HG03575 (cell line): ENCODE measurements around the gene FBXL17.

Experiments used
- ATAC-seq: cut with Tn5 transposase; IDR thresholded peaks from one replicate; pipeline ENCODE4 v1.9.1; 2021; ENCODE audit not compliant: unreplicated experiment, insufficient number of reproducible peaks, low FRiP score; ENCODE audit errors: extremely low read depth

The FBXL17 gene

DNA sequence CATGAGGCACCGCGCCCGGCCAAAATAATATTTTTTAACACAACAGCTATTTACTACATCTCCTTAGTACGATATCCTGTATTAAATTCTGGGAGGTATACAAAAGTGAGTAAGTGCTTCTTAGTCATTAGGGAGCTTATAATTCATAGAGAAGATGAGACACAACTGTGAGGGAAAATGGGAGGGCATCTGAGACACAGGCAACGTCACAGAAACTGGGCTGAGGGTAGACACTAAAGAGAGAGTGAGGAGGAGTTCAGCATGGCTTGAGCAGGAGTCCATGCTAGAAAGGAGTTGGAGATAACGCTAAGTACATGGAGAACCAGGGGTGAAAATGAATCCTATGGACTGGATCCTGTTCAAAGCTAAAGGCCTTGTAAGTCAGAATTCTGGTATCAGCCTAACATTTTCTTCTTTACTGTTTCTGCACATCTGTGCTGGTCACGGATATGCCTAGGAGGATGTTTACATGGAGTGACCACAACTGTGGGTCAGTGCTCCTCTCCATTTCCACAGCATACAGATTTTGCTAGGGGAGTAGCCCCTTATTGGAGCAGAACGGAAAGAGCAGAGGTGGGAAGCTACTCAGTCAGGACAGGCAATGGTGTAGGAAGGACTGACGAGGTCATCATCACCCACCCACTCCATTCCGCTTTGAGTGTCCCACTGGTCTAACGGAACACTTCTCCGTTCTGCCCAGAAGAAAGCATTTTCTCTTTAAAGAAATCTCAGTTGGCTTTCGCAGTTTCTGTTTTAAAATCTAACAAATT lies 400.8 kb downstream of the FBXL17 start:
- no peak for ATAC-seq

DNA sequence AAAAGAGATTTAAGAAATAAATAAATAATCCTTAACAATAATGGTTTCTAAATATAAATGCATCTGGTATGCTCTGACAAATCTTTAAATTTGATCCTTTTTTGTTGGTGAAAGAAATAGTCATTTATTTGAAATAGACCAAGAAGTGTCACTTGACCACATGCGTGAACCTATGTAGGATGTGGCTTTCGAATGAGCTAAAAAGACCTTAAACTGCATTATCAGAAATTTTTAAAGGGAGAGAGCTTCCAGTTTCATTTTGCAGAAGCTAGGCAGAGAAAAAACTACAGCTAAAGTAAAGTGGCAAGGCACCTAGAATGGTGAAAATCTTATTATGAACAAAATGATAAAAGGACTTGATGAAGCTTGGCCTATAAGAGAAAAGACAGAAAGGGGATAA lies 402.0 kb downstream of the FBXL17 start:
- no peak for ATAC-seq

DNA sequence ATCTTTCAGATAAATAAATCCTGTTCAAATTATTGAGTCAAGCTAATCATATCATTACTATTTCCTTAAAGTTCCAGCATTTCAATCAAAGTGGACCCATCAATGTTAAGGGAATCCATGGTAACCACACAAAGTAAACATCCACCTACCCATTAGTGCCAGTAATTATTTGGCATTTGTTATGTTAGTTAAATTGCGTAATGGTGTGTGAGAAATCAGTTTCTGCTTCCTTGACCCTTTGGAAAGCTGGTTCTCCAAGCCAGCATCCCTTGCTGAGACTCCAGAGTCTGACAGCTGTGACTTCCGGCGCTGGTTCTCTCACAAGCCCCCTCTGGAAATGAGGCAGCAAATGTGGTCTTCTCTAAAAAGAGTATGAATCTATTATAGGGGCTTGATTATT lies 402.6 kb downstream of the FBXL17 start:
- no peak for ATAC-seq

DNA sequence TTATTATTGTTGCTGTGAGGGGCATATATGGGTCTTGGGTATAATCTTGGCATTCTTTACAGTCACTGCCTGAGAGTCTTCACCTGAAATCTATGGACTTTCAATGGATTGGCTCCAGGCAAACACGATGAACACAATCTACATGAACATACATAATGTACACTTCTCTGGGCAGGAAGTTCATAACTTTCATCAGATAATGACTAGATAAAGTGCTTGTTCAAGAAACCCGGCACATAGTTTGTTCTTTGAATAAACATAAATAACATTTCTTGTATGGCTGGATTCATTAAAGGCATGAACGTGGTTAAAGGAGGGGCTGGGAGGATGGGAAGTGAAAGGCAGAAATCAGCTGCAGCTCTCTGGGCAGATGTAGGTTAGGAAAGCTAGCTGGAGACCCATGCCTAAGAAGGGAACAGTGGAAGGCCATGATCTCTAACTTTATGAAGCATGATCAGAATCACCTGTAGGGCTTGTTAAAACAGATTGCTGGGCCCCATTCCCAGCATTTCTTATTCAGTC lies 404.3 kb downstream of the FBXL17 start:
- no peak for ATAC-seq

DNA sequence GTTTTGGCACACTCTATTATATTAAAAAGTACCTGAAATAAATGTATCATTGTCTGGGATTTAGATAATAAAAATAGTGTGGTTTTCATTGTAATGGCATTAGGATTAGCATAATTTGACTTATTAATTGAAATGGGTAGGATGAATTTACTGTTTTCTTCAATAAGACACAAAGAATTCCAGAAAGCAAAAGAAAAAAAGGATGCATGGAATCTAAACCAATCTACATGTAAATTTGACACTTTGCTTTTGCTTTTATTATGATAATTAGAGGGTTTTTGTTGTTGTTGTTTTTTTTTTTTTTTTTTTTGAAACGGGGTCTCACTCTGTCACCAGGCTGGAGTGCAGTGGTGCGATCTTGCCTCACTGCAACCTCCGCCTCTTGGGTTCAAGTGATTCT lies 406.3 kb downstream of the FBXL17 start:
- no peak for ATAC-seq

DNA sequence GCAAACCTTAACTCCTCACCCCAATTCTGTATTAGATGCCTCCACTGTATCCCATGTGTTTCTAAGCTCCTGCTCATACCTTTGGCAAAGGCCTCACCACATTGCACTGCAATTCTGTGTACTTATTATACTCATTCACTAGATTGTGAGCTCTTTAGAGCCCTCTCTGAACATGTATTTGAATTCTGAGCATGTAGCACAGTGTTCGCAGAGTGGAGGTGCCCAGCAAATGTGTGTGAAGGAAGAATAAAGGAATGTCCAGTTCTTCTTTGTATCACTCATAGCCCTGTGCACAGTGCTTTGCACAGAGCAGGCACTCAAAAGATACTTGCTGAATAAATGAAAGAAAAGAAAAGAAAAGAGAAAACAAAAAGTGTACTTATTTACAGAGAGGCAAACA lies 410.1 kb downstream of the FBXL17 start:
- no peak for ATAC-seq

DNA sequence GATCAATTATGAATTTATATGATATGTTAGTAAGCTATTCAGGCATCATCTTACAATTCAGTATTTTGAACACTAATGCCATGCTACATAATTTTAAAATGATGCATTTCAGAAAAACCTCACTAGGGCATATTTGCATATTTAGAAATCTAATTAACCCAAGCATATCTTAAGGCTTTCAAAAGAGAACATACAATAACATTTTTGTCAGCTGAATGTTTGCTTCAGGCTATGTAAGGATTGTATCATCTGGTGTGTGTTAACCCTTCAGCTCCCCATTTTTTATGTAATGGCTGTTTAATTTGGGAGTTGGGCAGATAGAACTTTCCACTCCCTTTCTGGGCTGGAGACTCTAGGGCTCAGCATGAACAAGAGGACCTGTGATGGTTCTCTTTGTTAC lies 412.1 kb downstream of the FBXL17 start:
- ATAC-seq, result no peak

DNA sequence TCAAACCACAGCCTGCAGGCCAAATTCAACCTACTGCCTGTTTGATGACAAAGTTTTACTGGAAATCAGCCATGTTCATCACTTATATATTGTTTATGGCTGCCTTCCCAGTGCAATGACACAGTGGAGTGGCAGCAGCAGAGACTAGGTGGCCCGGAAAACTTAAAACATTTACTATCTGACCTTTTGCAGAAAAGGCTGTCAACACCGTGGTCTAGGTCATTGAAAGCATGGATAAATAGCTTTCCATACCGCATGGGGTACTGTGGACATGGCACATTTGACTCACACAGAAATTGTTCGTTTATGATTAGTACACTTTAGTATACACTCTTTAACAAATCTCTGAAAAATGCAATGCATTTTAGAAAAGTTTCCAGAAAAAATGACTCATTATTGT lies 412.9 kb downstream of the FBXL17 start:
- ATAC-seq, result no peak

DNA sequence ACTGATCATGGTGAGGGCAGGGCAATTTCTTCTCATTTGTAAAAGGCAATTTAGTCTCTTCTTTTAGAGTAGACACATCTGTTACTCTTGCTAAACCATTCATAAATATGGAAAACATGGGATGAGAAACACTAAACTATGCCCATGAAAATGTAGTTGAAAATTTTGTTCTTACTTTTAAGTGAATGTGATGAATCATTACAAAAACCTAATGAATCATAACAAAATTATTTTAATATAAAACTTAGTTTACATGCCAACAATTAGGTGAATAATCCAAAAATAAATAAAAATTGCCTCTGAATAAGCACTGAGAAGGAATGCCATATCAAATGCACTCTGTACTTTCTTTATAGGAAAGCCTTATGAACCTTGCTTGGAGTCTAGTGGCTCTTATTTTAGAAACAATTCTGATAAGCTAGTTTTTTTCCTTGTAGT lies 413.5 kb downstream of the FBXL17 start:
- ATAC-seq, result no peak

DNA sequence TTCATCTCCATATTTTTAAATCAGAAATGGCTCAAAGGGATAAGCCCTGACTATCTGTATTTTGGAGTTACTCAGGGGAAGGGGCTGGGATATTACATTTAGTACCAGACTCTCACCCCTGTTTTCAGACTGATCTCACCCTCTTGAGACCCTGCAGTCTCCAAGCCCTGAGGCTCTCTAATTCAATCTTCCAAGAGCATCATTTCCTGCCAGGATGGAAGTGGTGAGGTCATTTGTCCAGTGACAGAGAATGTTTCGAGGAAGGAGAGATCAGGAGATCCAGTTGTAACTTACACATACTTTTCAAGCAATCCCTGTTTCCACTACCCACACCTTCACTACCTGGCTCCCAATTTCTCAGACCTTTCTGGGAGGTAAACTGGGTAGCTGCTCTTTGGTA lies 415.7 kb downstream of the FBXL17 start:
- no peak for ATAC-seq

DNA sequence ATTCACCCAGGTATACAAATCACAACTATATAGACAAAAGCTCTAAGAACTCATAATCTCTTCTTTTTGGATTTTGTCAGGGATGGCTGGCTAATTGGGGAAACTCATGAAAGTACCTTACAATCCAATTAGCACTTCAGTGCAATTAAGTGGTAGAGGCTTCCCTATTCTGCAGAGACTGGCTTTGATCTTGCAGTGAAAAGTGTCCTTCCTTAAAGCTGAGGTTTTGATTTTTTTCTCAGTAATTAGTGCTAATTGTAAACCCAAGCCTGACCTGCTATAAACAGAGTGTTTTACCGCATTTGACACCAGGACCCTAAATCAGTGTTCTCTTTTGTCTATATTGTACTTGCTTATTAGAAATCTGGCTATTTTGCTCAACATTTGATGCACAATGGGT lies 417.2 kb downstream of the FBXL17 start:
- no peak for ATAC-seq

DNA sequence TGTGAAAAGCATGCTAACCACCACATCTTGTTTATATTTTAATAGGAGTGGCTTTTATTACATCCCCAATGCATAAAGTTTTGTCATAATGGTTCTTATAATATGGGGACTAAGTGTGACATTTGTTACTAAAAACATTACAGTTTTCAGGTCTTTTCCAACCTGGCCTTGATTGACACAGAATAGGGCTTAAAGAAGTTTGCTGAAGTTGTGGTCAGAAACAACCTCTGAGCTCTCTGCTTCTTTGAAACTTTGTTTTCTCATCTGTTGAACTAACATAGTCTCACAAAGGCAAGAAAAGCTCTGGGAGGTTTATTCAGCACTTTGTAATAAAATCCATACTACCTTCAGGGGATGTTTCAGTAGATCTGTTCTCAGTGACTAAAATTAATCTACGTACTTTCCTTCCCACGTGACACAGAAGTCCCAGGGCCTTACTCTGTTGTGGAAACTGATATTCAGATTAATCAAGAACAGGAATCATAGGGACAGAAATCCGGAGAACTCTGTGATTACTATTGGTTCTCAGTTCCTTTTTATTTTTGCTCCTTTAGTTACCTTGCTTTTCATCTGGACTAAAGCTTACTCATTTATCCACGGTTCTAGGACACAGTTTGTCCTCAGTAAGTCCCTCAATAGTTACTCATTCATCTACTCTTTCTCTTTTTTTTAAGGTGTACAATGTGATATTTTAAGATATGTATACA lies 422.2 kb downstream of the FBXL17 start:
- ATAC-seq, result no peak

DNA sequence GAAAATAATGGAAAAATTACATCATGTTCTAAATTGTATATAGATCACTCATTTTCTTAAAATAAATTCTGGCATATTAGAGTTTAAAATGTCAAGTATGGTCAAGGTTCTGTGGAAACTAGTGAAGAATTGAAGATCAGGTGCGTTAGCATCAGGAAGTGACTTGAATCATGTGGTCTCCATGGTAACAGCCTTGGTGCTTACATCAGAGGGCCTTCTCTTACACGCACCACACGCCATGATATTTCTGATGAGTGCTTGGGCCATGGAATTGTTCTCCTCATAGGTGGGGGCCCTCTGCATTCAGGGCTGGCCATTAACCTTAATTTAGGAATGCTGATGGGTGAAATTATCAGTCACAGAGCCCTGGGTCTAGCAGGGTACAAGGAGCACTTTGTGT lies 423.0 kb downstream of the FBXL17 start:
- ATAC-seq, result no peak

DNA sequence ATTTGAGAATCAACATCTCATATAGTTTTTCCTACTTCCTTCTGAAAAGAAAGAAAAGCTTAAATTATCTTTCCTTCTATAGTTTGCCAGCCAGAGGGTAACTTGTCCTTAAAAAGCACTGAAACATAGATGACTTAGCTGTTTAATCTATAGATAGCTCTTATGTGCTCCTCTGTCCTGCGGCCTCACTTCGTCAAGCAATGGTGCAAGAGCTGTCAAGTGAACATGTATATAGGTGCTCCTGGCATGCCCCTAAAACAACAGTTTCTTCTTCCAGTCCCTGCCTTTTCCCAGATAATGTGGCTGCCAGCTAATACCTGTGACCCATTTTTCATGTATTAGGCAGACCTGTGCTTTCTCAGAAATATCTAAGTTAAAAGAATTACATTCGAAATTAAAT lies 423.5 kb downstream of the FBXL17 start:
- ATAC-seq, result no peak

DNA sequence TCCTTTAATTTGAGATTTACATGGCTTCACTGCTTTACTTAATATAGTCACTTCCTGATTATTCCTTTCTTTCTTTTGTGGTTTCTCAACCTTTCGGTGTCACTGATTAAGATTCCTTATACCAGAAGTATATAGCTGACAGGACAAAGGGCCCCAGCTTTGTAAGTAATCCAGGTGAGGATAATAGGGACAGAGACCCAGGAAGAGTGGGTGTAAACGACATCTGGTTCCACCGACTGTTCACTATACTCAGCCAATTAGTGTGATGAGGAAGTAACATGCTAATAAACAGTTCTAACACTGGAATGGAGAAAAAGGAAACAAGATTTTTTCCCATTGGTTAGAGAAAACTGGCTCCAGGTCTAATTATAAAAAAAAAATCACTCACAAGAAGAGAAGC lies 424.8 kb downstream of the FBXL17 start:
- ATAC-seq, result no peak

DNA sequence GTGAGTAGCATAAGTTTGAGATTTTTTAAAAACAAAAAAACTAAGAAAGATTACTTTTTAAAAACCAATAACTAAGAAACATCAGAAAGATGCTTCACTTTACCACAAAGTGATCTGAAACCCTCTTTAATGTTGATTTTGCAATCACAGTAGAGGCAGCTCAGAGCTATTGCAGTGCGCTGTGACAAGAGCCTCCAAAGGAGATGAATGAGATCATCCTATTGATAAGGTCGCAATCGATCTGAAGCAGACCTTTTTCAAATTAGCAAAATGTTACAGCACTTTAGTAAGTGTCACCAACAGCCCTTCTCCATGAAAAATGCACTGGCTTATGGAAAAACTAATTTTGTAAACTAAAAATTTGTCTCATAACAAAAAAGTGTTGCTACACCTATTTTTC lies 426.6 kb downstream of the FBXL17 start:
- ATAC-seq, result no peak

DNA sequence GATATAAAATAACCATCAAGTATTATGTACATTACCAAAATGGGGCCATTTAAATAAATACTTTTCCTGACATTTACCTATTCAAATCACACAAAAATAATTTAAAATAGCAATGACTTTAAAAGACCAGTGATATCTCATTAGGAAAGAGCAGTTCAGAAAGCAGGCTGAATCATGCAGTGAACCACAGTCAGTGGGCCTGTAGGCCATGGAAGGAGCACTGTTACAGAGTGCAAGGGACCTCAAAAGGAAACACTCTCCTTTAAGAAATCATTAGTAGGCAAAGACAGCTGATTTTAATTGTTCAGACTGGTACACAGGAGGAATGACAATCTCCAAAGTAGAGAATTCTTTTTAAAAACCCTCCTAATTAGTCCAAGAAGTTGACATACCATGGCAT lies 427.6 kb downstream of the FBXL17 start:
- no peak for ATAC-seq

DNA sequence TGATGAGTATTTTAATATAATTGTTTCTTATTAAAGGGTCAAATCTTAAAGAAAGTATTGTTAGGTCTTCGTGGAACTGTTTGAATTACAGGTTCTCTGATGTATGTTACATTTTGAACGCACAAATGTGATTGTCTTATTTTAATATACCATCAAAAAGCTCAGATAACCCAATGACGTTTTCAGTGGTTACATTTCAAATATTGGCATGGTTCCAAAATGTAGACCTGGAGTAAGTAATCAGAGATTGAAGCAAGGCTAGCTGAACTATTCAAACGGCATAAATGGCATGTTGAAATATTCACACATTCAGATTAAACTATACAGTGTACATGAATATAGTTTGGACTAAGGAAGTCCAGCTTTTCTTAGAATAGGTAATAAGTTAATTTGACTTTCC lies 429.4 kb downstream of the FBXL17 start:
- no peak for ATAC-seq

DNA sequence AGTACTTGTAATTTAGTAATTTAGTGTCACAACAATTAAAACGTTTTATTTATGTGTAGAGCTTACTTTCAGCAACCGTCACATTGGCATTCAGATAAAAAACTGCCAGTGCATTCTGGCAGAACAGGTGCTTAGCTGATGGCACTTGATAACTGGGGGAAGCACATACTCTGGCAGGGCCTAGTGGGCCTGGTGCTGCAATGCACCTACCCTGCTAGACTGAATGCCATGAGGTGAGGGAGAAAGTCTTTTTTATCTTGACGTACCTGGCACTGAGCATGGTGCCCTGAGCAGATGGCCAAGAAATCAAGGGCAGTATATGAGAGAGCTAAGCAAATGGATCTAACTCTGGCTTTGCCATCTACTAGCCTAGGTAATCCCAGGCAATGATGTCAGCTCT lies 430.6 kb downstream of the FBXL17 start:
- ATAC-seq, result no peak

DNA sequence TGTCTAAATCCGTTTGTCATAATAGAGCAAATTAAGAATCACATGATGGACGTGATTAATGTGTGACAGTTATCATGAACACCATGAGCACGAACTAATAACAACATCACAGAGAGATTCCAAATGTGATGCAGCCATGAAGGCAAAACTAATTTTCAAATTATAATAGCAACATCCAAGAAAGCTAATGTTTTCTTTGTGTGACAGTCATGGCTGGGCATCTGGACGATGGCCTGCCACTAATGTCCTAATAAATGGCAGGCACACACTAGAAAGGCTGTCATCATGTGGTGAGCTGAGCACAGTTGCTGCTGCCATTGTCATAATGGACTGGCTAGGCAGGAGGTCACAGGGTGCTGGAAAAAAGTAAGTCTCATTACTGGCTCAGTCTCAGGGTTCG lies 431.1 kb downstream of the FBXL17 start:
- ATAC-seq, result no peak
